H9 (cell line): ENCODE measurements around the gene FAM53C. TPM values are rescaled to one million over a fixed set of nuclear protein-coding genes. Genes with fewer than 3 reads are reported as not detected.

Experiments used
- DNase-seq: peaks from one replicate; pipeline ENCODE4 v3.0.0-alpha.2; 2017
- H2AFZ ChIP-seq: one replicate; pipeline ENCODE4 v1.6.1; 2013; ENCODE audit warnings: mild to moderate bottlenecking, low read length, control low read depth, moderate library complexity
- H2AK5ac ChIP-seq: 2 replicates; pipeline ENCODE4 v1.6.1; 2013; ENCODE audit warnings: low read length, control low read depth, mixed read lengths; ENCODE audit not compliant: insufficient read length
- H2BK120ac ChIP-seq: one replicate; pipeline ENCODE4 v1.6.1; 2013; ENCODE audit warnings: low read depth, mild to moderate bottlenecking, low read length, control low read depth, inconsistent platforms; ENCODE audit not compliant: poor library complexity, severe bottlenecking
- H2BK12ac ChIP-seq: 2 replicates; pipeline ENCODE4 v1.6.1; 2013; ENCODE audit warnings: low read length, control low read depth, mixed read lengths, low read depth; ENCODE audit not compliant: insufficient read length
- H2BK15ac ChIP-seq: 2 replicates; pipeline ENCODE4 v1.6.1; 2013; ENCODE audit warnings: low read depth, low read length, control low read depth
- H2BK20ac ChIP-seq: one replicate; pipeline ENCODE4 v1.6.1; 2013; ENCODE audit warnings: low read depth, mild to moderate bottlenecking, low read length, control low read depth, inconsistent platforms; ENCODE audit not compliant: poor library complexity, severe bottlenecking
- H2BK5ac ChIP-seq: 2 replicates; pipeline ENCODE4 v1.6.1; 2013; ENCODE audit warnings: low read length, control low read depth, mixed read lengths; ENCODE audit not compliant: insufficient read length
- H3K14ac ChIP-seq: 2 replicates; pipeline ENCODE4 v1.6.1; 2013; ENCODE audit warnings: low read length, control low read depth; ENCODE audit not compliant: insufficient read depth
- H3K18ac ChIP-seq: 2 replicates; pipeline ENCODE4 v1.6.1; 2013; ENCODE audit warnings: low read depth, mild to moderate bottlenecking, mixed read lengths, low read length, control low read depth; ENCODE audit not compliant: insufficient read length
- H3K23ac ChIP-seq: 2 replicates; pipeline ENCODE4 v1.6.1; 2013; ENCODE audit warnings: low read length, control low read depth, mixed read lengths, low read depth; ENCODE audit not compliant: insufficient read length
- H3K23me2 ChIP-seq: 2 replicates; pipeline ENCODE4 v1.6.1; 2013; ENCODE audit warnings: low read depth, mild to moderate bottlenecking, mixed read lengths, low read length, control low read depth; ENCODE audit not compliant: insufficient read length, poor library complexity, severe bottlenecking
- H3K27ac ChIP-seq: 2 replicates; pipeline ENCODE4 v1.5.1; 2013; ENCODE audit warnings: low read length, control low read depth, mixed read lengths, low read depth; ENCODE audit not compliant: insufficient read length
- H3K27me3 ChIP-seq: 2 replicates; pipeline ENCODE4 v1.6.1; 2013; ENCODE audit warnings: low read length, control low read depth, inconsistent platforms; ENCODE audit not compliant: insufficient read depth
- H3K4ac ChIP-seq: 2 replicates; pipeline ENCODE4 v1.6.1; 2013; ENCODE audit warnings: low read depth, mild to moderate bottlenecking, control low read depth, inconsistent platforms, low read length, moderate library complexity
- H3K4me1 ChIP-seq: 2 replicates; pipeline ENCODE4 v1.6.1; 2013; ENCODE audit warnings: low read length, control low read depth, inconsistent platforms; ENCODE audit not compliant: insufficient read depth
- H3K4me2 ChIP-seq: 2 replicates; pipeline ENCODE4 v1.6.1; 2013; ENCODE audit warnings: low read length, control low read depth, mixed read lengths; ENCODE audit not compliant: insufficient read length, insufficient read depth
- H3K56ac ChIP-seq: 2 replicates; pipeline ENCODE4 v1.6.1; 2013; ENCODE audit warnings: low read depth, mild to moderate bottlenecking, mixed read lengths, low read length, control low read depth; ENCODE audit not compliant: insufficient read length
- H3K79me1 ChIP-seq: 2 replicates; pipeline ENCODE4 v1.6.1; 2013; ENCODE audit warnings: low read depth, mild to moderate bottlenecking, moderate library complexity, low read length, control low read depth, inconsistent platforms; ENCODE audit not compliant: insufficient read depth, poor library complexity, severe bottlenecking
- H3K79me2 ChIP-seq: 2 replicates; pipeline ENCODE4 v1.6.1; 2013; ENCODE audit warnings: low read length, control low read depth, inconsistent platforms; ENCODE audit not compliant: insufficient read depth
- H3K9ac ChIP-seq: 2 replicates; pipeline ENCODE4 v1.6.1; 2013; ENCODE audit warnings: low read length, control low read depth, mixed read lengths; ENCODE audit not compliant: insufficient read length; ENCODE audit errors: extremely low read depth
- H3K9me3 ChIP-seq: one replicate; pipeline ENCODE4 v1.6.1; 2013; ENCODE audit warnings: low read depth, low read length, inconsistent platforms; ENCODE audit not compliant: control insufficient read depth
- H3T11ph ChIP-seq: one replicate; pipeline ENCODE4 v1.6.1; 2013; ENCODE audit warnings: mild to moderate bottlenecking, low read length, control low read depth, inconsistent platforms
- H4K20me1 ChIP-seq: one replicate; pipeline ENCODE4 v1.6.1; 2013; ENCODE audit not compliant: control insufficient read depth, insufficient read length, insufficient read depth
- H4K5ac ChIP-seq: 2 replicates; pipeline ENCODE4 v1.6.1; 2013; ENCODE audit warnings: low read depth, mild to moderate bottlenecking, mixed read lengths, low read length, control low read depth; ENCODE audit not compliant: insufficient read length
- H4K8ac ChIP-seq: replicated peaks from 2 replicates; pipeline ENCODE4 v1.6.1; 2013; ENCODE audit warnings: low read length, control low read depth, mixed read lengths, low read depth; ENCODE audit not compliant: insufficient read length
- H4K91ac ChIP-seq: 2 replicates; pipeline ENCODE4 v1.6.1; 2013; ENCODE audit warnings: low read depth, mild to moderate bottlenecking, moderate library complexity, mixed read lengths, low read length, control low read depth; ENCODE audit not compliant: insufficient read length
- H3K27ac Mint-ChIP-seq, 3 experiments: 2 replicates in 2 of 3; 3 replicates in 1 of 3; pipeline ENCODE4 v1.8.0; 2020 to 2021; ENCODE audit warnings: mixed read lengths in 3 of 3, mild to moderate bottlenecking in 1 of 3, moderate library complexity in 1 of 3
- H3K27me3 Mint-ChIP-seq: 2 replicates; pipeline ENCODE4 v1.8.0; 2021; ENCODE audit warnings: low read depth, mild to moderate bottlenecking, moderate library complexity, mixed read lengths
- H3K36me3 Mint-ChIP-seq, 3 experiments: 2 replicates in 2 of 3; 3 replicates in 1 of 3; pipeline ENCODE4 v1.8.0; 2020 to 2021; ENCODE audit warnings: low read depth in 3 of 3, mixed read lengths in 3 of 3; ENCODE audit not compliant: insufficient read depth in 1 of 3
- H3K4me1 Mint-ChIP-seq, 2 experiments: 2 replicates each; pipeline ENCODE4 v1.8.0; 2020; ENCODE audit warnings: mixed read lengths in 2 of 2
- H3K4me3 Mint-ChIP-seq, 2 experiments: 2 replicates in 1 of 2; 3 replicates in 1 of 2; pipeline ENCODE4 v1.8.0; 2020 to 2021; ENCODE audit warnings: mild to moderate bottlenecking in 2 of 2, mixed read lengths in 2 of 2, moderate library complexity in 1 of 2
- H3K9me3 Mint-ChIP-seq, 2 experiments: 2 replicates in 1 of 2; 3 replicates in 1 of 2; pipeline ENCODE4 v1.8.0; 2020; ENCODE audit warnings: mild to moderate bottlenecking in 2 of 2, mixed read lengths in 2 of 2, moderate library complexity in 1 of 2
- CTCF ChIP-seq: fragments of 200-600 bp; sonication (generic); conservative IDR thresholded peaks from 3 replicates; pipeline ENCODE4 v1.8.0; 2021; ENCODE audit warnings: antibody characterized with exemption, mild to moderate bottlenecking
- WGBS: extraction: QIAGEN DNeasy Blood & Tissue Kit; methylation state at CpG from one replicate; pipeline ENCODE4 v1.1.7; 2013; ENCODE audit warnings: missing lambda C conversion rate, low lambda C conversion rate, mixed read lengths; ENCODE audit not compliant: insufficient read length; ENCODE audit errors: extremely low coverage; 5-methylcytosine and 5-hydroxymethylcytosine counted together
- total RNA-seq: library from RNA; stranded (reverse); gene quantifications from 2 replicates; pipeline ENCODE4 v1.2.1, GENCODE V29; 2021

FAM53C gene
- total RNA-seq, 1 experiment from 2014 or later = 59.6 TPM

GRCh38 chr5:138359621-138360020 lies 21.6 kb downstream of the FAM53C start:
- Histone ChIP-seq H2BK12ac (no peak overlapping the region), H2BK5ac (no peak overlapping the region), H4K8ac (no peak overlapping the region), H3T11ph (no peak overlapping the region), H3K79me2 (peaks cover 22% of the 10 kb centered on the region; the same call in 1 of the 2 replicates), H4K91ac (no peak overlapping the region), H3K4me1 (0 out of 2 replicates have a peak, but pooled peaks cover 2% of the 10 kb centered on the region), H3K14ac (no peak overlapping the region), H3K27ac (no peak overlapping the region), H4K20me1 (no peaks in the 10 kb centered on the region), H2AFZ (no peak overlapping the region), H3K23me2 (no peaks in the 10 kb centered on the region), H3K23ac (no peak overlapping the region), H3K9ac (no peak overlapping the region), H2BK20ac (no peak overlapping the region), H2BK15ac (no peak overlapping the region), H3K4ac (no peak overlapping the region), H3K4me2 (no peak overlapping the region), H3K9me3 (no peaks in the 10 kb centered on the region), H3K79me1 (peaks cover 8% of the 10 kb centered on the region), H3K56ac (no peak overlapping the region), H2BK120ac (no peak overlapping the region), H2AK5ac (no peak overlapping the region), H3K18ac (no peak overlapping the region), H3K27me3 (no peaks in the 10 kb centered on the region), H4K5ac (no peak overlapping the region)
- no CpG with 5 or more reads among the region's 3 CpGs for WGBS
- Mint-ChIP-seq H3K36me3 (peaks cover 0 to 2% (median 0%) of the 10 kb centered on the region in 3 experiments; a peak in 2 of 7 replicates), H3K4me3 (no peak overlapping the region), H3K9me3 (no peaks in the 10 kb centered on the region), H3K27me3 (no peaks in the 10 kb centered on the region), H3K27ac (no peak overlapping the region), H3K4me1 (peaks cover 17 to 22% of the 10 kb centered on the region in 2 experiments)
- no peak for DNase-seq
- TF ChIP-seq CTCF = no peak
